Testis (tissue), 2 donors: ENCODE data around the gene MYLIP.

ENCODE experiments used
- CTCF ChIP-seq, 3 experiments: fragments of 450-650 bp in 2 of 3; fragments of 200-600 bp in 1 of 3; sonication (generic) in 1 of 3; IDR thresholded peaks; one replicate each; pipeline ENCODE4 v1.5.1; 2016 to 2019; ENCODE audit warnings: antibody characterized with exemption in 3 of 3, mild to moderate bottlenecking in 2 of 3, moderate library complexity in 1 of 3
- POLR2A ChIP-seq: fragments of 450-650 bp; IDR thresholded peaks from one replicate; pipeline ENCODE4 v1.6.1; 2017; ENCODE audit warnings: antibody characterized with exemption, mild to moderate bottlenecking, moderate library complexity

DNA sequence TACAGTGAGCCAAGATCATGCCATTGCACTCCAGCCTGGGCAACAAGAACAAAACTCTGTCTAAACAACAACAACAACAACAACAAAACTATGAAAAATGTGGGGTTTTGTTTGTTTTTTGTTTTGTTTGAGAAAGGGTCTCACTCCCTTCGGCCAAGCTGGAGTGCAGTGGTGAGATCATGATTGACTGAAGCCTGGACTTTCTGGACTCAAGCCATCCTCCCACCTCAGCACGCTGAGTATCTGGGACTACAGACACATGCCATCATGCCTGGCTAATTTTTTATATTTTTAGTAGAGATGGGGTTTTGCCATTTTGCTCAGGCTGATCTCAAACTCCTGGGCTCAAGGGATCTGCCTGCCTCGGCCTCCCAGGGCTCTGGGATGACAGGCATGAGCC is 2.8 kb upstream of the MYLIP start:
- no peak for TF ChIP-seq CTCF (IDR thresholded peaks at IDR 0.05)
- TF ChIP-seq POLR2A = no peak
